Common myeloid progenitor, CD34-positive (primary cell): Measurements from ENCODE around the gene MLIP.
"Not testable (repeated sequence)": the region's sequence is repeated elsewhere in the genome, so short reads cannot be mapped to it uniquely, and the experiment has no call there.

ENCODE experiments used
- CTCF ChIA-PET: fragments of 350-600 bp; sonication (Branson Sonifier 250); formaldehyde crosslinking; loops from one replicate; lab custom pipeline; 2021; ENCODE audit warnings: antibody characterized with exemption; lab: Charles Lee
- POLR2A ChIA-PET: fragments of 350-600 bp; sonication (Branson Sonifier 250); formaldehyde crosslinking; loops from one replicate; lab custom pipeline; 2021; ENCODE audit warnings: antibody characterized with exemption; lab: Charles Lee
- DNase-seq, 3 donors: peaks; one replicate each; pipeline versions ENCODE4 v3.0.0 to v3.0.0-alpha.2; 2013
- H3K27ac ChIP-seq, 2 experiments: 1 replicate in 1 of 2; 2 replicates in 1 of 2; pipeline ENCODE4 v1.7.0; 2013; ENCODE audit warnings: inconsistent platforms in 2 of 2, low read length in 2 of 2, mild to moderate bottlenecking in 2 of 2, low read depth in 1 of 2, moderate library complexity in 1 of 2; ENCODE audit not compliant: severe bottlenecking in 2 of 2, insufficient read depth in 1 of 2, poor library complexity in 1 of 2
- H3K27me3 ChIP-seq, 5 experiments: replicated peaks in 2 of 5; 1 replicate in 3 of 5; 2 replicates in 2 of 5; pipeline versions ENCODE4 v1.6.1 to v1.7.0; 2013; ENCODE audit warnings: low read length in 4 of 5, mild to moderate bottlenecking in 2 of 5, moderate library complexity in 2 of 5, inconsistent platforms in 1 of 5; ENCODE audit not compliant: insufficient read depth in 5 of 5, control insufficient read depth in 4 of 5
- H3K36me3 ChIP-seq, 4 experiments: 1 replicate in 2 of 4; 2 replicates in 2 of 4; pipeline versions ENCODE4 v1.6.1 to v1.7.0; 2013; ENCODE audit warnings: low read length in 3 of 4, control low read depth in 1 of 4, mild to moderate bottlenecking in 1 of 4; ENCODE audit not compliant: control insufficient read depth in 4 of 4, insufficient read depth in 4 of 4
- H3K4me1 ChIP-seq, 4 experiments: 1 replicate in 3 of 4; 2 replicates in 1 of 4; pipeline versions ENCODE4 v1.6.1 to v1.7.1; 2013; ENCODE audit warnings: low read length in 3 of 4, mild to moderate bottlenecking in 3 of 4, control low read depth in 1 of 4, inconsistent platforms in 1 of 4, moderate library complexity in 1 of 4; ENCODE audit not compliant: control insufficient read depth in 4 of 4, insufficient read depth in 4 of 4; ENCODE audit errors: control extremely low read depth in 1 of 4
- H3K4me3 ChIP-seq, 7 experiments: 1 replicate in 4 of 7; 2 replicates in 3 of 7; pipeline versions ENCODE4 v1.5.1 to v1.7.0; 2013; ENCODE audit warnings: mild to moderate bottlenecking in 7 of 7, low read length in 6 of 7, moderate library complexity in 6 of 7, inconsistent platforms in 2 of 7, low read depth in 2 of 7, control low read depth in 1 of 7; ENCODE audit not compliant: insufficient read depth in 4 of 7, control insufficient read depth in 1 of 7; ENCODE audit errors: extremely low read depth in 1 of 7
- H3K9me3 ChIP-seq, 5 experiments: 1 replicate in 4 of 5; 2 replicates in 1 of 5; pipeline versions ENCODE4 v1.6.1 to v1.7.1; 2013; ENCODE audit warnings: low read length in 4 of 5, mild to moderate bottlenecking in 2 of 5, inconsistent platforms in 1 of 5, low read depth in 1 of 5, moderate library complexity in 1 of 5; ENCODE audit not compliant: control insufficient read depth in 4 of 5, insufficient read depth in 2 of 5; ENCODE audit errors: control extremely low read depth in 1 of 5
- WGBS: methylation state at CpG from one replicate; pipeline ENCODE4 v1.1.5; 2013; ENCODE audit not compliant: insufficient coverage; 5-methylcytosine and 5-hydroxymethylcytosine counted together

Gene MLIP

DNA sequence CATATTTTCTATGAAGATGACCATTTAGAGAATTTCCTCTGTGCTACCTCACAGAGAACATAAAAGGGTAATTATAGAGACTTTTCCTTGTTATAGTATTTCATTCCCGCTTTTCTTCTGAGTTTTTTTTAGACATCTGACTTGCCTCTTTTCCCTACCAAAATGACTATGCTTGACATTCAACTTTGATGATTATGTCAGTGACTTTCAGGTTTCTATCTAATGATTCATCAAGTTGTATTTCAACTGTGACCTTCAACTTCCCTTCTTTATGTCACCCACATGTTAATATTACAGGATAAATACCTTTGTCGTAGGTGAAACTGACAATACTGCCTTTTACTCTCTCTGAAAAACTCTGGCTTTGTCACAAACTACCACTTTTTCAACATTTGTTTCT, 95.3 kb downstream of the MLIP start:
- 100% methylated on average over 1 of the region's 2 CpGs for WGBS
- CTCF ChIA-PET, result no interaction called here
- no peaks in the 10 kb centered on the region for H3K9me3 ChIP-seq
- no peak for DNase-seq
- no peak overlapping the region for H3K4me3 ChIP-seq
- POLR2A ChIA-PET, result no interaction called here
- H3K27me3 ChIP-seq, result no peaks in the 10 kb centered on the region
- H3K27ac ChIP-seq, result no peak overlapping the region
- no peaks in the 10 kb centered on the region for H3K36me3 ChIP-seq
- no peaks in the 10 kb centered on the region for H3K4me1 ChIP-seq

DNA sequence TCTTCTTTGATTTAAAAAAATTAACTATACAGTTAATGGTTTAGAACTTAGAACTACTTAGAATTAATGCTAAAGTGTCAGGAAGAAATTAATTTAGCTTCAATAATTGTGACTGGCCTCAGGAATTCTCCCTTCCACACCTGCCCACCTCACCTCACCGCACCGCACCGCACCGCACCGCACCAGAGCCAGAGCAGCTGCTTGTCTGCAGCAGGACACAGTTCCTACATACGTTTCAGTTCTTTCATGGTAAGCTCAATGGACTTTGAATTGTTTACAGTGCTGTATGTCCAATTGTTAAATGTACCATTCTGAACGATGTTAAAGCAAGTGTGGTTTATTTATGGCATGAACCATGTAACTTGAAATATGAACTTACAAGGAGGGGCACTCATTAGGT, 98.7 kb downstream of the MLIP start:
- H3K4me3 ChIP-seq, H3K9me3 ChIP-seq, CTCF ChIA-PET, H3K36me3 ChIP-seq, DNase-seq, H3K4me1 ChIP-seq, H3K27ac ChIP-seq, POLR2A ChIA-PET, H3K27me3 ChIP-seq: not testable (repeated sequence)
- no CpG with 5 or more reads among the region's 7 CpGs for WGBS

DNA sequence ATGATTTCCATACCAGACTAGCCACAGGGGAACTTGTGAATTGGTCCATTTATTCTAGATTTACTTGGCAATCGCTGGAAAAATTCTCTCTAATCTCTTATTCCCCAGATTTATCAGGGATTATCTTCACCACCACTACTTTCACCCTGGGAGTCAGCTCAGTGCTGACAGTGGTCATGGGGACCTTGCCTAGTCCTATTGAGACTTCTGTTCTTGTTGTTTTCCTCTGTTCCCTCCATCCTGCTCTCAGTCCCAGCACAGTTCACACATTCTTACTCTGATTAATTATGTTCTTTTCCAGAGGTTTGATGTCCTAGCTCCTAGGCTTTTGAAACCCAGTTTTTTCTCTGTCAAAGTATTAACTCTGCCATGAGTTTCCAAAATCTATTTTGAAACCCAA, 103.0 kb downstream of the MLIP start:
- H3K27me3 ChIP-seq, result no peaks in the 10 kb centered on the region
- DNase-seq, result no peak
- no peak overlapping the region for H3K4me3 ChIP-seq
- no peaks in the 10 kb centered on the region for H3K9me3 ChIP-seq
- H3K27ac ChIP-seq, result no peak overlapping the region
- no peaks in the 10 kb centered on the region for H3K36me3 ChIP-seq
- ChIA-PET POLR2A (no interaction called here), CTCF (no interaction called here)
- peaks cover 0 to 5% (median 1%) of the 10 kb centered on the region in 4 experiments for H3K4me1 ChIP-seq
- WGBS, result 100% methylated on average over 1 of the region's 1 CpG

DNA sequence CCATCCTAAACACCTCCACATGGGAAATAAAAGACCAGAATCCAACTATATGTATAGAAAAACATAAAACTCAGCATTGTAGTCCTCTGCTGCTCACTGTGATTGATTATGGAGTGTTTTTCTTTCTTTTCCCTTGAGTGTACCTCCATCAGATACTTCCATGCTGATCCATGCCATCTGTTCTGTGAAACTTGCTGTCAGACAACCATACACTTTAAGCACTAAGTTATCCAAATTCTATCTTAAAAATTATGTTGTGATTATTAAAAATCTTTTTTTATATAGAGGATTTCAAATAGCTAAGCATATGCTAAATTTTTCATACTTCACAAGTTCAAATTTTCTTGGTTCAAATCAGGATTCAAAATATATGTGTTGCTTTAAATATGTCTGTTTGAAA, 105.1 kb downstream of the MLIP start:
- Histone ChIP-seq H3K27ac (no peak overlapping the region), H3K9me3 (no peaks in the 10 kb centered on the region), H3K27me3 (no peaks in the 10 kb centered on the region), H3K4me1 (peaks cover 0 to 5% (median 1%) of the 10 kb centered on the region in 4 experiments), H3K4me3 (no peak overlapping the region), H3K36me3 (no peaks in the 10 kb centered on the region)
- DNase-seq, result no peak
- CTCF ChIA-PET, result no interaction called here
- POLR2A ChIA-PET, result no interaction called here

DNA sequence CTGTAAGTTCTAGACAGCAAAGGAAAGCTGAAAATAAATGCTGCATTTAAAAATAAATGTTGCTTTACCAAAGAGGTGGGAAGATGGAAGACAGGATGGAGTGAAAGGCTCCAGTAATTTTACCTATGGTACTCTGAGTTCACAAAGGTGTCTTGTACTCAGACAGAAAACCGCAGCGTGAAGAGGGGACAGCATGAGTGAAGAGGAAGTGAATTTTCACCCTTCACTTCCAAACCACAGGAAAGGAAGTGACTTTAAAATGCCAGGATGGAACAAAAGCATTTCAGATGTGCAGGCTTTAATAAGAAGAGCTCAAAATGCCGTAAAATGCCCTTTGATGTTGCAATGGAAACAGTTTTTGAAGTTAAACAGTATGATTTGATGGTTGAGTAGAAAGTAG, 105.8 kb downstream of the MLIP start:
- 0% methylated on average over 1 of the region's 3 CpGs for WGBS
- ChIA-PET POLR2A (no interaction called here), CTCF (no interaction called here)
- H3K4me1 ChIP-seq, result peaks cover 0 to 5% (median 1%) of the 10 kb centered on the region in 4 experiments
- DNase-seq, result peak in 2 of 3 donors; percentile 1 to 13
- no peak overlapping the region for H3K27ac ChIP-seq
- H3K27me3 ChIP-seq, result no peaks in the 10 kb centered on the region
- no peaks in the 10 kb centered on the region for H3K36me3 ChIP-seq
- no peak overlapping the region for H3K4me3 ChIP-seq
- H3K9me3 ChIP-seq, result no peaks in the 10 kb centered on the region

DNA sequence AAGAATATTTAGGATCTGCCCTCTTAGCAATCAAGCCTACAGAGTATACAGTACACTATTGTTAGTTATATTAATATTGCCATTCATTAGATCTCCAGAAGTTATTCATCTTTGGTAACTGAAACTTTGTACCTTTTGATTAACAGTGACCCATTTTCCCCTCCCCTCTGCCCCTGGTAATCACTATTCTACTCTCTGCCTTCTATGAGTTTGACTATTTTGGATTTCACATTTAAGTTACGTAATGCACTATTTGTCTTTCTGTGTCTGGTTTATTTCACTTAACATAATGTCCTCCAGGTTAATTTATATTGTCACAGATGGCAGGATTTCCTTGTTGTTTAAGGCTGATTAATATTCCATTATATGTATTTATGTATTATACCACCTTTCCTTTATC, 111.0 kb downstream of the MLIP start:
- CTCF ChIA-PET, result no interaction called here
- DNase-seq, result no peak
- peaks cover 0 to under 1% (median under 1%) of the 10 kb centered on the region in 4 experiments for H3K4me1 ChIP-seq
- POLR2A ChIA-PET, result no interaction called here
- H3K4me3 ChIP-seq, result no peak overlapping the region
- H3K27ac ChIP-seq, result no peak overlapping the region
- no peaks in the 10 kb centered on the region for H3K27me3 ChIP-seq
- H3K36me3 ChIP-seq, result no peaks in the 10 kb centered on the region
- WGBS, result no CpG with 5 or more reads among the region's 1 CpG
- no peaks in the 10 kb centered on the region for H3K9me3 ChIP-seq

DNA sequence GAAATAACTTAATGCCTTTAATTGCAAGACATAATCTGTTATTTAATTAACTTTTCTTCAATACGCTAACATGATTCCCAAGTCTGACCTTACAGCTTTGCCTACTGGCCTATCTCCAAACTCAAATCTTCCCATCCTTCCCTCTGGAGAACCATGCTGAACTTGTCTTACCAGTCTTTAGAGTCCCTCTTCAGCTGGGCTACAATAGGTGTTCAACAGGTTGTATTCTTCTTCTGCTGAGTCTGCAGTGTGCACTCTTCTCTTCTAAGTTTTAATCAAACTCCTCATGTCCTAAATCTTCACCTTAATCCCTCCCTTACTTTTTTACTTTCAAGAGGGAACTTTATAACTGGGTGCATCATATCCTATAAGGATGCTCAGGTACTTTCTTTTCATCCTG, 121.5 kb downstream of the MLIP start:
- WGBS, result 100% methylated on average over 1 of the region's 1 CpG
- Histone ChIP-seq H3K9me3 (no peaks in the 10 kb centered on the region), H3K36me3 (no peaks in the 10 kb centered on the region), H3K4me3 (no peak overlapping the region), H3K27me3 (no peaks in the 10 kb centered on the region), H3K4me1 (no peaks in the 10 kb centered on the region), H3K27ac (no peak overlapping the region)
- POLR2A ChIA-PET, result no interaction called here
- CTCF ChIA-PET, result no interaction called here
- no peak for DNase-seq
